ENCODE data around the gene AMELX. TPM values are rescaled to one million over a fixed set of nuclear protein-coding genes. Genes with fewer than 3 reads are reported as not detected.

AMELX gene
- total RNA-seq, 4 donors from 2014 or later = not detected

- TF ChIP-seq CTCF (IDR thresholded peaks at IDR 0.05; ENCODE audit: low read depth) = no peak
Observed at GRCh38 chrX:11264925-11265324, 28.3 kb upstream of the AMELX start.

- no peak for TF ChIP-seq CTCF (IDR thresholded peaks at IDR 0.05; ENCODE audit: low read depth)
Observed at GRCh38 chrX:11265352-11265751, 27.9 kb upstream of the AMELX start.

GRCh38 chrX:11266573-11267003, 26.6 kb upstream of the AMELX start:
- TF ChIP-seq CTCF (IDR thresholded peaks at IDR 0.05; ENCODE audit: low read depth) = no peak

GRCh38 chrX:11267425-11267824, 25.8 kb upstream of the AMELX start:
- no peak for TF ChIP-seq CTCF (IDR thresholded peaks at IDR 0.05; ENCODE audit: low read depth)

- no peak for TF ChIP-seq CTCF (IDR thresholded peaks at IDR 0.05; ENCODE audit: low read depth)
Observed at GRCh38 chrX:11269006-11269405, 24.2 kb upstream of the AMELX start.

- TF ChIP-seq CTCF (IDR thresholded peaks at IDR 0.05; ENCODE audit: low read depth) = no peak
Observed at GRCh38 chrX:11269996-11270395, 23.2 kb upstream of the AMELX start.

GRCh38 chrX:11272290-11272689, 20.9 kb upstream of the AMELX start:
- no peak for TF ChIP-seq CTCF (IDR thresholded peaks at IDR 0.05; ENCODE audit: low read depth)
